Mesodermal cell (in vitro differentiated cells): Measurements from ENCODE around the gene MCOLN3.
A peak's percentile ranks its signal among the peaks of the same experiment; 100 is the strongest.

ENCODE experiments used
- H3K27ac ChIP-seq: 2 replicates; pipeline ENCODE4 v1.7.0; 2013; ENCODE audit warnings: mild to moderate bottlenecking, low read depth, low read length, moderate library complexity; ENCODE audit not compliant: severe bottlenecking
- H3K36me3 ChIP-seq: 2 replicates; pipeline ENCODE4 v1.7.1; 2013; ENCODE audit warnings: mild to moderate bottlenecking, low read length, moderate library complexity; ENCODE audit not compliant: control insufficient read depth, insufficient read depth
- H3K4me1 ChIP-seq: one replicate; pipeline ENCODE4 v1.7.1; 2013; ENCODE audit warnings: mild to moderate bottlenecking, low read length; ENCODE audit not compliant: insufficient read depth, control insufficient read depth, poor library complexity, severe bottlenecking
- H3K4me3 ChIP-seq: 2 replicates; pipeline ENCODE4 v1.7.0; 2013; ENCODE audit warnings: low read length, control low read depth, mild to moderate bottlenecking; ENCODE audit not compliant: insufficient read depth, poor library complexity, severe bottlenecking; ENCODE audit errors: extremely low read depth
- H3K9me3 ChIP-seq: 2 replicates; pipeline ENCODE4 v1.7.1; 2013; ENCODE audit warnings: mild to moderate bottlenecking, low read length, moderate library complexity; ENCODE audit not compliant: control insufficient read depth
- WGBS, 2 experiments: methylation state at CpG; one replicate each; pipeline ENCODE4 v1.1.5; 2013; ENCODE audit warnings: missing lambda C conversion rate in 2 of 2; ENCODE audit not compliant: insufficient coverage in 2 of 2; 5-methylcytosine and 5-hydroxymethylcytosine counted together

The MCOLN3 gene

GRCh38 chr1:85047472-85048295 is 616 bp downstream of the MCOLN3 start:
- Histone ChIP-seq H3K27ac (no peak overlapping the region), H3K36me3 (no peaks in the 10 kb centered on the region), H3K9me3 (no peaks in the 10 kb centered on the region), H3K4me1 (no peaks in the 10 kb centered on the region), H3K4me3 (peak overlapping the region; percentile 44)
- 0 to 2% methylated on average over 37 to 43 of the region's 55 CpGs for WGBS, 2 experiments

DNA sequence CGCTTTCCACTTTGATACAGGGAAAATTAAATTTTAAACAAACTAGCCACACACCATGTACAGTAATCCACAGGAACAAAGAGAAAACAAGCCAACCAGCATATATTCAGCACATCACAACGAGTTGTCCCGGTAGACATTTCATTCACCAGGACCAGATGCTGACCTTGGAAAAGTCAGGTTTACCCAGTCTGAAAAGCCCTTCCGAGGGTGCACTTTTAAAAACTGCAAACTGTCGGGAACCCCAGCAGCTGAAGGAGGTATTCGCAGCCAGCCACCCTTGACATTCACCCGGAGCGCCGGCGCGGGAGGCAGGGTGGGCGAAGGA is 1.2 kb downstream of the MCOLN3 start:
- Histone ChIP-seq H3K27ac (no peak overlapping the region), H3K9me3 (no peaks in the 10 kb centered on the region), H3K4me1 (no peaks in the 10 kb centered on the region), H3K36me3 (no peaks in the 10 kb centered on the region), H3K4me3 (peak overlapping the region; percentile 44)
- WGBS, 2 experiments = 8 to 16% methylated on average over 11 of the region's 12 CpGs

DNA sequence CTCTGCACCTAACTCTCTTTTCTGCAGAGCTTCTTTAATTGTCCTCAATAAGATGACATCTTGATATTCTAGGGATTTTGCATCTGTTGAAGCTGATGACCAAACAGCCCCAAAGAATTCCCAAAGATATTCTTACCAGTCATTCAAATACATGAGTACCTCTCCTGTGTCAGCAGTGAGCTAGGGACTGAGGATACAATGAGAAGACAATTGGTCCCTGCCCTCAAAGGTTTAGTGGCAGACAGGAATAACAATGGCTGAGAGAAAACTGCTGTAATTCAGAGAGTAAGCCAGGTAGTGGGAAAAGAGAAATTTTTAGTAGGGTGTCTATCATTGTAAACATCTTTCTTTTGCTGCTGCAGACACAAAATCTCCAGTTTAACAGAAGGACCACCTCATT is 5.9 kb downstream of the MCOLN3 start:
- Histone ChIP-seq H3K4me1 (no peaks in the 10 kb centered on the region), H3K27ac (no peak overlapping the region), H3K9me3 (no peaks in the 10 kb centered on the region), H3K4me3 (no peak overlapping the region), H3K36me3 (no peaks in the 10 kb centered on the region)

- 83 to 94% methylated on average over 1 to 3 of the region's 5 CpGs for WGBS, 2 experiments
- no peak overlapping the region for H3K27ac ChIP-seq
Observed at GRCh38 chr1:85041793-85042192, 6.5 kb downstream of the MCOLN3 start.

DNA sequence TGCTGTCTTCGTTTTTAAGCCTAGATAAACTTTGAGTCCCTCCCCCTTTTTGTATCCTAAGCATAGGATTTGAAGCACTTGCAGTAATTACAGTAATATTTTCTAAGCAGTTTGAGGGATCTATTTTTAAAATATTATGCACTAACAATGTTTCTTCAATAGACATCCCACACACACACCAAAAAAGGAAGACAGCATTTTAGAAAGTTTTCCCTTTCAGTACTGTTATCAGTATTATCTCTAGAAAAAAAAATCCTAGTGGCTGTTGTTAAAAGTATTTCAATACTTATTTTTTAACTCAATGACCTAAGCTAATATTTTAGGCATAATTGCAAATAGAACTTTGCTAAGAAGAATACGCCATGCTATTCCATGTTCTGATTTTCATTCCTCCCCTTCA is 15.1 kb downstream of the MCOLN3 start:
- Histone ChIP-seq H3K27ac (no peak overlapping the region), H3K4me3 (no peak overlapping the region), H3K9me3 (no peaks in the 10 kb centered on the region), H3K36me3 (no peaks in the 10 kb centered on the region), H3K4me1 (no peaks in the 10 kb centered on the region)
- no CpG with 5 or more reads among the region's 2 CpGs for WGBS, 2 experiments

More at GRCh38 chr1:85041793-85042192, 6.5 kb downstream of the MCOLN3 start:
- no peaks in the 10 kb centered on the region for H3K9me3 ChIP-seq
- no peaks in the 10 kb centered on the region for H3K36me3 ChIP-seq
- no peak overlapping the region for H3K4me3 ChIP-seq
- H3K4me1 ChIP-seq = no peaks in the 10 kb centered on the region

DNA sequence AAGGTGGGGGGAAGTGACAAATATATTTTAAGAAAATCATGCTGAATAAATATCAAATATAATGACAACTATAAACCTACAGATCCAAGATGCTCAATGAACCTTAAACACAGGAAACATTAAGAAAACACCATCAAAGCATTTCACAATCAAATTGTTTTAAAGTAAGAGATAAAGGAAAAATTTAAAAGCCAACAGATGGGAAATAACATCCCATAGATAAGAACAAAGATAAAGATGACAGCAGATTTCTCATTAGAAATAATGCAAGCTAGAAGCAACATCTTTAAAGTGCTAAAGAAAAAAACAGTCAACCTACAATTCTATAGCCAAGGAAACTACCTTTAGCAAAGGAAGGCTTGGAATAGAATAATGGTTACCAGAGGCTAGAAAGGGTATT is 17.8 kb downstream of the MCOLN3 start:
- Histone ChIP-seq H3K4me1 (no peaks in the 10 kb centered on the region), H3K9me3 (no peaks in the 10 kb centered on the region), H3K27ac (no peak overlapping the region), H3K4me3 (no peak overlapping the region), H3K36me3 (no peaks in the 10 kb centered on the region)

GRCh38 chr1:85028151-85028550 is 20.1 kb downstream of the MCOLN3 start:
- no peaks in the 10 kb centered on the region for H3K4me1 ChIP-seq
- no CpG with 5 or more reads among the region's 3 CpGs for WGBS, 2 experiments
- no peak overlapping the region for H3K4me3 ChIP-seq
- no peak overlapping the region for H3K27ac ChIP-seq
- H3K36me3 ChIP-seq = no peaks in the 10 kb centered on the region
- H3K9me3 ChIP-seq = no peaks in the 10 kb centered on the region

DNA sequence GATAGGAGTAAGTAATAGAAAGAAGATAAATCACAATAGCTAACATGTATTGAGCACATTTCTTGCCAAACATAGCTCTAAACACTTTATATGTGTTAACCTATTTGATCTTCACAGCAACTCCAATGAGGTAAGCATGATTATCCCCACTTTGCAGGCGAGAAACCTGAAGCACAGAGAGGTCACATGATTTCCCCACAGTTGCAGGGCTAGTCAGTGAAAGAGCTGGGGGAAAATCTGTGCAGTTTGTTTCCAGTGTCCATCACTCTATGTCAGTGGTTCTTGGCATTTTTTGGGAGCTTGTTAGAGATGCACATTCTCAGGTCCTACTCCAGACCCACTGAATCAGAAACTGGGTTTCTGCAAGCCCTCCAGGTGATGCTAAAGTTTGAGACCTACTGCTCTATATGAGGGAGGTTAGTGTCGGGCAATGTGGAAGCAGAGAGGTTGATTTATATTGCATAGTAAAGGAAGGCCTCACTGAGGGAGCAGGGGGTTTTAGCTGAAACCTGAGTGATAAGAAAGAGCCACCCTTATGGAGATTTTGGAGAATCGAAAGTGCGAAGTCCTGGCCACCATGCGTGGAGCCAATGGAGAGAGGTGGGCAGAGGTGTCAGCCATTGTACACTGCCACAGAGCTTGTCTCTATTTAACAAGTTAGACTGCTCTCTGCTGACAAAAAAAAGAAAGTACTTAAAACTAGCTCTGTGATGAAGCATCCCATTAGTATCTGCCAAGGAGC is 20.9 kb downstream of the MCOLN3 start:
- no peaks in the 10 kb centered on the region for H3K9me3 ChIP-seq
- WGBS, 2 experiments = 89 to 94% methylated on average over 2 to 4 of the region's 5 CpGs
- H3K4me1 ChIP-seq = no peaks in the 10 kb centered on the region
- no peaks in the 10 kb centered on the region for H3K36me3 ChIP-seq
- no peak overlapping the region for H3K4me3 ChIP-seq
- H3K27ac ChIP-seq = no peak overlapping the region

GRCh38 chr1:85025940-85026339 is 22.4 kb downstream of the MCOLN3 start:
- Histone ChIP-seq H3K27ac (no peak overlapping the region), H3K36me3 (no peaks in the 10 kb centered on the region), H3K4me3 (no peak overlapping the region), H3K9me3 (no peaks in the 10 kb centered on the region), H3K4me1 (no peaks in the 10 kb centered on the region)
- no CpG with 5 or more reads among the region's 1 CpG for WGBS, 2 experiments

DNA sequence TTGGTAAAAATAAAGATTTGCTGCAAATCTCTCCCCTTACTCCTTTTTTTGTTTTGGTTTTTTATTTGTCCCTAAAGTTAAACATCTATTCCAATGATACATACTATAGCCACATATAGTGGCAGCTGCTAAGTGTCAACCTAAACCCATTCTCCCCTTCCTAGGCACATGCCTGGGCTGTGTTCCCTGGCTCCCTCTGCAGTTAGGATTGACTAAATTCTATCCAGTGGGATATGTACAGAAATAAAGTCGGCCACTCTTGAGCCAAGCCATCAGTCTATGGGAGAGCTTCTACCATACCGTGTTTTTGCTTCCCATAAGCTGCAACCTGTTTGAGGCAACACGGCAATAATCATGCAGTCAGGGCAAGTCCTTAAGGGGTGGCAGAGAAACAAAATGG is 23.6 kb downstream of the MCOLN3 start:
- H3K4me1 ChIP-seq = no peaks in the 10 kb centered on the region
- no peak overlapping the region for H3K4me3 ChIP-seq
- H3K9me3 ChIP-seq = no peaks in the 10 kb centered on the region
- no peak overlapping the region for H3K27ac ChIP-seq
- 92 to 95% methylated on average over 3 of the region's 3 CpGs for WGBS, 2 experiments
- H3K36me3 ChIP-seq = no peaks in the 10 kb centered on the region

GRCh38 chr1:85022700-85023099 is 25.6 kb downstream of the MCOLN3 start:
- H3K4me3 ChIP-seq = no peak overlapping the region
- H3K4me1 ChIP-seq = no peaks in the 10 kb centered on the region
- H3K27ac ChIP-seq = no peak overlapping the region
- H3K36me3 ChIP-seq = no peaks in the 10 kb centered on the region
- no peaks in the 10 kb centered on the region for H3K9me3 ChIP-seq
